Spleen (tissue), 11 donors: Measurements from ENCODE around the gene RFC2. TPM values are rescaled to one million over a fixed set of nuclear protein-coding genes. Genes with fewer than 3 reads are reported as not detected.

Experiments
- DNase-seq: peaks from one replicate; pipeline ENCODE4 v3.0.0-alpha.2; 2020
- H3K27ac ChIP-seq, 8 donors: fragments of 200-600 bp; sonication (generic) in 7 of 8; 1 replicate in 4 of 8; 2 replicates in 4 of 8; pipeline versions ENCODE4 v1.5.0 to v1.8.0; 2016 to 2021; ENCODE audit warnings: inconsistent platforms in 4 of 8, mild to moderate bottlenecking in 4 of 8, moderate library complexity in 1 of 8
- H3K27me3 ChIP-seq, 7 donors: fragments of 200-600 bp; sonication (generic) in 6 of 7; replicated peaks in 1 of 7; 1 replicate in 4 of 7; 2 replicates in 3 of 7; pipeline versions ENCODE4 v1.5.0 to v1.8.0; 2016 to 2021; ENCODE audit warnings: inconsistent platforms in 3 of 7, mild to moderate bottlenecking in 1 of 7
- H3K36me3 ChIP-seq, 6 donors: fragments of 200-600 bp; sonication (generic) in 5 of 6; 1 replicate in 4 of 6; 2 replicates in 2 of 6; pipeline versions ENCODE4 v1.5.0 to v1.8.0; 2016 to 2021; ENCODE audit warnings: inconsistent platforms in 2 of 6
- H3K4me1 ChIP-seq, 6 donors: fragments of 200-600 bp; sonication (generic) in 5 of 6; 1 replicate in 3 of 6; 2 replicates in 3 of 6; pipeline versions ENCODE4 v1.5.0 to v1.8.0; 2016 to 2021; ENCODE audit warnings: inconsistent platforms in 3 of 6
- H3K4me3 ChIP-seq, 8 donors: fragments of 200-600 bp; sonication (generic) in 7 of 8; 1 replicate in 4 of 8; 2 replicates in 4 of 8; pipeline versions ENCODE4 v1.5.0 to v1.8.0; 2016 to 2021; ENCODE audit warnings: inconsistent platforms in 4 of 8, mild to moderate bottlenecking in 4 of 8, moderate library complexity in 2 of 8
- H3K9me3 ChIP-seq, 8 donors: fragments of 200-600 bp; sonication (generic) in 7 of 8; 1 replicate in 4 of 8; 2 replicates in 4 of 8; pipeline versions ENCODE4 v1.5.0 to v1.8.0; 2016 to 2021; ENCODE audit warnings: inconsistent platforms in 4 of 8
- CTCF ChIP-seq, 11 experiments: fragments of 200-600 bp in 7 of 11; fragments of 450-650 bp in 4 of 11; sonication (generic) in 4 of 11; IDR thresholded peaks in 8 of 11; conservative IDR thresholded peaks in 3 of 11; 1 replicate in 7 of 11; 2 replicates in 4 of 11; pipeline versions ENCODE4 v1.4.0 to v1.8.0; 2016 to 2021; ENCODE audit warnings: antibody characterized with exemption in 11 of 11, inconsistent platforms in 4 of 11, mild to moderate bottlenecking in 1 of 11
- POLR2A ChIP-seq, 3 donors: fragments of 450-650 bp; IDR thresholded peaks; one replicate each; pipeline ENCODE4 v1.5.1; 2017; ENCODE audit warnings: antibody characterized with exemption in 3 of 3, mild to moderate bottlenecking in 1 of 3
- POLR2AphosphoS5 ChIP-seq, 3 donors: sonication (generic); formaldehyde crosslinking; IDR thresholded peaks; one replicate each; pipeline ENCODE4 v1.5.1; 2017; ENCODE audit warnings: antibody characterized with exemption in 3 of 3
- WGBS, 5 donors: extraction: QIAGEN DNeasy Blood & Tissue Kit in 3 of 5; methylation state at CpG; one replicate each; pipeline versions ENCODE4 v1.1.5 to v1.1.7; 2013 to 2018; 5-methylcytosine and 5-hydroxymethylcytosine counted together
- intact Hi-C: fragments of 100-400 bp; cut with DNase I; formaldehyde crosslinking; loops from one replicate; pipeline ENCODE4 v1.15.0; 2023; ENCODE audit warnings: low total_unique reads
- polyA plus RNA-seq, 3 donors: library from polyadenylated mRNA; stranded (reverse); fragments of 200-250 nt; gene quantifications; one replicate each; pipeline ENCODE4 v1.2.1, GENCODE V29; 2013
- total RNA-seq, 7 donors: library from RNA; depleted of rRNA in 3 of 7; stranded (reverse); fragments of >200 nt in 3 of 7; fragmentation: NEBNext Ultra II Directional in 4 of 7; extraction: Animal tissue kit (Norgen Biotek cat#: 25700) in 4 of 7; gene quantifications; one replicate each; pipeline versions ENCODE4 v1.1.0 to v1.2.1, GENCODE V29; 2016 to 2021
- donor health status: healthy with polysubstance abuse.
- donor health status: DM: no; HTN: no; CAD: no; lungs with moderate emphysema.
- donor health status: DM: no; HTN: no; CAD: no.
- donor health status: Bipolar disorder and iron deficiency.
- donor health status: healthy.
- donor health status: DM: no; HTN: no; CAD: no.
- donor health status: DM: yes; HTN: yes; CAD: no.

The RFC2 gene
- total and polyA plus RNA-seq, 10 donors = 7.5 to 25.0 (median 19.9) TPM

- DNase-seq = no peak
- H3K4me1 ChIP-seq = peaks cover 4 to 56% (median 30%) of the 10 kb centered on the region in 6 donors
- H3K4me3 ChIP-seq = no peak overlapping the region
- intact Hi-C loops = loop anchor here (2.0 to 10.0 kb wide), 2 partner anchors 81 to 197 kb away; partner anchors contain the start of gene CLIP2
- no peaks in the 10 kb centered on the region for H3K27me3 ChIP-seq
- no peaks in the 10 kb centered on the region for H3K9me3 ChIP-seq
- H3K36me3 ChIP-seq = peaks cover 0 to 2% (median 0%) of the 10 kb centered on the region in 6 donors
- no peak overlapping the region for H3K27ac ChIP-seq
- TF ChIP-seq POLR2A (IDR thresholded peaks at IDR 0.05) = no peak
- 84 to 100% (median 91%) methylated on average over 1 of the region's 1 CpG for WGBS, 5 donors
Observed at GRCh38 chr7:74203956-74204618, 50.1 kb downstream of the RFC2 start.

GRCh38 chr7:74202841-74203556 lies 51.2 kb downstream of the RFC2 start:
- peaks cover 4 to 47% (median 27%) of the 10 kb centered on the region in 6 donors for H3K4me1 ChIP-seq
- H3K4me3 ChIP-seq = no peak overlapping the region
- 11 to 31% (median 21%) methylated on average over 12 of the region's 12 CpGs for WGBS, 5 donors
- H3K9me3 ChIP-seq = no peaks in the 10 kb centered on the region
- intact Hi-C loops = loop anchor here (10.0 kb wide), 1 partner anchor 82 kb away; the partner anchor contains the start of gene CLIP2
- H3K36me3 ChIP-seq = peaks cover 0 to 12% (median 1%) of the 10 kb centered on the region in 6 donors
- peak overlapping the region in 1 of 8 donors; percentile 4 for H3K27ac ChIP-seq
- no peaks in the 10 kb centered on the region for H3K27me3 ChIP-seq
- DNase-seq = peak; percentile 44
- TF ChIP-seq CTCF (IDR thresholded peaks at IDR 0.05 in 8 of 11, conservative IDR thresholded peaks at IDR 0.05 in 3 of 11) = peak in 8 of 11 experiments; percentile 21 to 64 (median 52)
- TF ChIP-seq POLR2AphosphoS5 (IDR thresholded peaks at IDR 0.05) = no peak

- intact Hi-C loops = loop anchor here (10.0 kb wide), 1 partner anchor 85 kb away; the partner anchor contains the start of gene CLIP2
- H3K4me1 ChIP-seq = peaks cover 0 to 21% (median 10%) of the 10 kb centered on the region in 6 donors
- H3K27me3 ChIP-seq = no peaks in the 10 kb centered on the region
- TF ChIP-seq CTCF (IDR thresholded peaks at IDR 0.05 in 8 of 11, conservative IDR thresholded peaks at IDR 0.05 in 3 of 11) (no peak), POLR2AphosphoS5 (IDR thresholded peaks at IDR 0.05) (no peak), POLR2A (IDR thresholded peaks at IDR 0.05) (no peak)
- H3K9me3 ChIP-seq = no peaks in the 10 kb centered on the region
- no peak overlapping the region for H3K4me3 ChIP-seq
- peaks cover 0 to 44% (median 23%) of the 10 kb centered on the region in 6 donors for H3K36me3 ChIP-seq
- DNase-seq = no peak
- WGBS, 5 donors = 87 to 91% (median 88%) methylated on average over 19 of the region's 19 CpGs
- H3K27ac ChIP-seq = no peak overlapping the region
Observed at GRCh38 chr7:74199551-74200355, 54.4 kb downstream of the RFC2 start.

- H3K36me3 ChIP-seq = peaks cover 0 to 66% (median 44%) of the 10 kb centered on the region in 6 donors
- H3K27ac ChIP-seq = peak overlapping the region in 1 of 8 donors; percentile 30
- DNase-seq = no peak
- intact Hi-C loops = no loop called here
- TF ChIP-seq POLR2AphosphoS5 (IDR thresholded peaks at IDR 0.05) (peak in 1 of 3 donors; percentile 42), CTCF (IDR thresholded peaks at IDR 0.05 in 8 of 11, conservative IDR thresholded peaks at IDR 0.05 in 3 of 11) (no peak), POLR2A (IDR thresholded peaks at IDR 0.05) (no peak)
- no peaks in the 10 kb centered on the region for H3K27me3 ChIP-seq
- H3K4me3 ChIP-seq = no peak overlapping the region
- H3K4me1 ChIP-seq = peaks cover 0 to 9% (median 0%) of the 10 kb centered on the region in 6 donors
- H3K9me3 ChIP-seq = no peaks in the 10 kb centered on the region
- 93 to 97% (median 97%) methylated on average over 9 of the region's 9 CpGs for WGBS, 5 donors
Observed at GRCh38 chr7:74197449-74198124, 56.6 kb downstream of the RFC2 start.
